Panc1 (cell line): Measurements from ENCODE around the gene KIAA1191. TPM values are rescaled to one million over a fixed set of nuclear protein-coding genes. Genes with fewer than 3 reads are reported as not detected.

Source experiments
- ATAC-seq: fragments of 200-7000 bp; cut with Tn5 transposase; 2 replicates; pipeline ENCODE4 v1.9.1; 2020; ENCODE audit warnings: mild to moderate bottlenecking, moderate library complexity
- BruUV-seq: library from RNA; stranded (reverse); fragments of 400-500 nt; replicated peaks from 2 replicates; lab custom pipeline; 2021; lab: Mats Ljungman, UMichigan
- CTCF ChIA-PET: fragments of 300-600 bp; sonication (Branson Sonifier 250); formaldehyde crosslinking; loops from one replicate; lab custom pipeline; 2022; ENCODE audit warnings: antibody characterized with exemption; lab: Charles Lee
- POLR2A ChIA-PET: fragments of 300-600 bp; sonication (Branson Sonifier 250); formaldehyde crosslinking; loops from one replicate; lab custom pipeline; 2022; ENCODE audit warnings: antibody characterized with exemption; lab: Charles Lee
- DNase-seq: peaks from one replicate; pipeline ENCODE4 v3.0.0-alpha.2; 2010; ENCODE audit warnings: low read depth, low spot score
- H3K27ac ChIP-seq: 2 replicates; pipeline ENCODE4 v1.5.1; 2011; ENCODE audit warnings: mild to moderate bottlenecking, low read length, inconsistent platforms
- H3K27me3 ChIP-seq: fragments of 200-500 bp; sonication (Bioruptor generic); 2 replicates; pipeline ENCODE4 v1.6.0; 2014; ENCODE audit warnings: low read length, inconsistent platforms; ENCODE audit not compliant: control insufficient read depth, insufficient read depth
- H3K36me3 ChIP-seq: fragments of 200-500 bp; sonication (Bioruptor generic); 2 replicates; pipeline ENCODE4 v1.5.1; 2014; ENCODE audit warnings: inconsistent platforms, mild to moderate bottlenecking, low read length, moderate library complexity; ENCODE audit not compliant: control insufficient read depth, insufficient read depth
- H3K4me1 ChIP-seq: 2 replicates; pipeline ENCODE4 v1.5.1; 2011; ENCODE audit warnings: inconsistent platforms, mild to moderate bottlenecking, low read length, moderate library complexity; ENCODE audit not compliant: control insufficient read depth, insufficient read depth
- H3K4me3 ChIP-seq, 2 experiments: 2 replicates each; pipeline ENCODE4 v1.5.1; 2011 to 2012; ENCODE audit warnings: low read depth in 2 of 2, low read length in 2 of 2, mild to moderate bottlenecking in 2 of 2, inconsistent platforms in 1 of 2, moderate library complexity in 1 of 2
- H3K9me3 ChIP-seq: fragments of 200-500 bp; sonication (Bioruptor generic); 2 replicates; pipeline ENCODE4 v1.5.1; 2014; ENCODE audit warnings: low read depth, mild to moderate bottlenecking, inconsistent platforms, low read length, moderate library complexity; ENCODE audit not compliant: control insufficient read depth, insufficient read depth
- POLR2AphosphoS5 ChIP-seq: IDR thresholded peaks from 2 replicates; pipeline ENCODE4 v1.6.1; 2012; ENCODE audit warnings: mild to moderate bottlenecking, low read depth, low read length, moderate library complexity
- REST ChIP-seq, 2 experiments: IDR thresholded peaks; 2 replicates each; pipeline ENCODE4 v1.6.1; 2011 to 2012; ENCODE audit warnings: low read depth in 2 of 2, control low read depth in 1 of 2, low read length in 1 of 2, mild to moderate bottlenecking in 1 of 2, moderate library complexity in 1 of 2; ENCODE audit not compliant: insufficient read depth in 1 of 2
- SIN3A ChIP-seq: IDR thresholded peaks from 2 replicates; pipeline ENCODE4 v1.6.1; 2012; ENCODE audit warnings: low read depth, mild to moderate bottlenecking, low read length, moderate library complexity, borderline replicate concordance; ENCODE audit not compliant: insufficient read depth
- TCF7L2 ChIP-seq: IDR thresholded peaks from 2 replicates; pipeline ENCODE4 v1.6.1; 2011; ENCODE audit warnings: mild to moderate bottlenecking, low read depth, low read length, inconsistent platforms
- in situ Hi-C: cut with HindIII; loops from 2 replicates; pipeline ENCODE4 v1.10.0; 2016; ENCODE audit warnings: low sequenced_read_pairs, low pct_unique_long_range_greater_than_20kb
- intact Hi-C: fragments of 100-400 bp; cut with micrococcal nuclease; formaldehyde crosslinking; loops from one replicate; pipeline ENCODE4 v1.10.0; 2022; ENCODE audit not compliant: unreplicated experiment
- total RNA-seq: library from RNA; stranded (reverse); gene quantifications from one replicate; pipeline ENCODE4 v1.2.1, GENCODE V29; 2021; ENCODE audit not compliant: unreplicated experiment
- TF ChIP-seq, protein P1 (sequence below): fragments of 450-650 bp; IDR thresholded peaks from 2 replicates; pipeline ENCODE4 v1.5.1; 2017; ENCODE audit warnings: mild to moderate bottlenecking

The KIAA1191 gene
- total RNA-seq, 1 experiment from 2014 or later, result 92.3 TPM

GRCh38 chr5:176356179-176356566 is 5.4 kb downstream of the KIAA1191 start:
- Histone ChIP-seq H3K36me3 (peaks cover 22% of the 10 kb centered on the region), H3K27ac (no peak overlapping the region), H3K27me3 (no peaks in the 10 kb centered on the region), H3K9me3 (no peaks in the 10 kb centered on the region), H3K4me3 (no peak overlapping the region), H3K4me1 (peaks cover 7% of the 10 kb centered on the region)
- no peak for TF ChIP-seq POLR2AphosphoS5
- no peak for TF ChIP-seq TCF7L2
- TF ChIP-seq, protein P1, sequence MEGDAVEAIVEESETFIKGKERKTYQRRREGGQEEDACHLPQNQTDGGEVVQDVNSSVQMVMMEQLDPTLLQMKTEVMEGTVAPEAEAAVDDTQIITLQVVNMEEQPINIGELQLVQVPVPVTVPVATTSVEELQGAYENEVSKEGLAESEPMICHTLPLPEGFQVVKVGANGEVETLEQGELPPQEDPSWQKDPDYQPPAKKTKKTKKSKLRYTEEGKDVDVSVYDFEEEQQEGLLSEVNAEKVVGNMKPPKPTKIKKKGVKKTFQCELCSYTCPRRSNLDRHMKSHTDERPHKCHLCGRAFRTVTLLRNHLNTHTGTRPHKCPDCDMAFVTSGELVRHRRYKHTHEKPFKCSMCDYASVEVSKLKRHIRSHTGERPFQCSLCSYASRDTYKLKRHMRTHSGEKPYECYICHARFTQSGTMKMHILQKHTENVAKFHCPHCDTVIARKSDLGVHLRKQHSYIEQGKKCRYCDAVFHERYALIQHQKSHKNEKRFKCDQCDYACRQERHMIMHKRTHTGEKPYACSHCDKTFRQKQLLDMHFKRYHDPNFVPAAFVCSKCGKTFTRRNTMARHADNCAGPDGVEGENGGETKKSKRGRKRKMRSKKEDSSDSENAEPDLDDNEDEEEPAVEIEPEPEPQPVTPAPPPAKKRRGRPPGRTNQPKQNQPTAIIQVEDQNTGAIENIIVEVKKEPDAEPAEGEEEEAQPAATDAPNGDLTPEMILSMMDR, result no peak
- no peak for TF ChIP-seq SIN3A
- no peak for TF ChIP-seq REST (IDR thresholded peaks at IDR 0.05; ENCODE audit: insufficient read depth in 1 of 2, low read depth in 2 of 2, low read length in 1 of 2)
- no TSS peak for BruUV-seq
- ChIA-PET POLR2A (no interaction called here), CTCF (no interaction called here)
- no peak for DNase-seq
- intact Hi-C loops (no loop called here), in situ Hi-C loops (no loop called here)
- no peak for ATAC-seq

DNA sequence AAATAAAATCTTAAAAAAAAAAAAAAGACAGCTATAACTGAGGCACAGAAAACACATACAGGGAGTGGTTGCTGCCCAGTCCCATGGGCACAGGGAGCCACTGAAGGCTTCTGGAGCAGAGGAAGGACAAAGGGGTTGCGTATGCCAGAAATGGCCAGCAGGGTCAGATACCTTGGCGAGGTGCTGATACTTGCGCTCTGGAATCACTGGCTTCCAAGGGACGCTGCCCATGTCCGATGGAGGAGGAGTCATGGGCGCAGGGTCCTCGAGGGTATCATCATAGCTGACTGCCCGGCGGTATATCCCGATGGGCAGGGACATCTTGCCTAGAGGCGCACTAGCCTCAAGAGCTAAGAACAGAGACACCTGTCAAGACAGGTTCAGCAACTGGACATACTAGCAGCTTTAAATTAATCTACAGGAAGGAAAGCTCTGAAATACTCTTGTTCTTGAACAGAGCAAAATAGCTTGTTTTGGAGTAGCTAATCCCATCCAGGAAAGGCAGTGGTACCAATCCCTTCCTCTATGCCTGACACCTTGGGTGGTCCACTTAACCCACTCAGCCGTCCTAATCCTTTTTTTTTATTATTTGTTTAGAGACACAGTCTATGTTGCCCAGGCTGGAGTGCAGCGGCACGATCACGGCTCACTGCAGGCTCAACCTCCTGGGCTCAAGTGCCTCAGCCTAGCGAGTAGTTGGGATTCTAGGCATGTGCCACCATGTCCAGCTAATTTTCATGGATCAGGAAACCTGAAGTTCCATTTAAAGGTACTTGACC is 6.0 kb downstream of the KIAA1191 start:
- peaks cover 7% of the 10 kb centered on the region for H3K4me1 ChIP-seq
- CTCF ChIA-PET, result interaction anchor here (0.7 kb wide), 1 partner anchor 13 kb away, joined by 3 read pairs; no protein-coding TSS in a partner anchor
- peak; percentile 73; the same call in 1 of the 2 replicates for ATAC-seq
- BruUV-seq, result no TSS peak
- H3K27me3 ChIP-seq, result no peaks in the 10 kb centered on the region
- POLR2A ChIA-PET, result interaction anchor here (0.6 kb wide), 1 partner anchor 1749 kb away, joined by 3 read pairs; no protein-coding TSS in a partner anchor
- intact Hi-C loops, result no loop called here
- no peak overlapping the region for H3K27ac ChIP-seq
- H3K36me3 ChIP-seq, result peaks cover 22% of the 10 kb centered on the region
- TF ChIP-seq TCF7L2 (no peak), REST (IDR thresholded peaks at IDR 0.05; ENCODE audit: insufficient read depth in 1 of 2, low read depth in 2 of 2, low read length in 1 of 2) (no peak), POLR2AphosphoS5 (no peak), SIN3A (no peak)
- TF ChIP-seq, protein P1, result no peak
- H3K4me3 ChIP-seq, result no peak overlapping the region
- in situ Hi-C loops, result no loop called here
- no peaks in the 10 kb centered on the region for H3K9me3 ChIP-seq
- DNase-seq, result no peak
